ENCODE results near the gene IWS1. TPM values are rescaled to one million over a fixed set of nuclear protein-coding genes. Genes with fewer than 3 reads are reported as not detected.

Gene IWS1
- total RNA-seq, 1 donor from 2014 or later = 48.4 TPM

- Histone ChIP-seq H3K36me3 (ENCODE audit: control insufficient read depth, insufficient read depth, low read length) (no peaks in the 10 kb centered on the region), H3K27me3 (ENCODE audit: control insufficient read depth, insufficient read depth, low read length) (no peaks in the 10 kb centered on the region), H3K4me3 (ENCODE audit: low read depth, low read length) (no peak overlapping the region)
- DNase-seq (ENCODE audit: low read depth) = no peak
- no peak for TF ChIP-seq CTCF (IDR thresholded peaks at IDR 0.05; ENCODE audit: insufficient read depth, low read length, poor library complexity, severe bottlenecking)
These were observed 94.8 kb downstream of the IWS1 start for GRCh38 chr2:127431408-127432023.

Other genes starting within 250 kb of the IWS1 start
- 31.5 and 34.9 TPM in 2 replicates for gene ERCC3, start 232.3 kb downstream of the IWS1 start, total RNA-seq
- 42.2 and 59.4 TPM in 2 replicates for gene MAP3K2, start 138.5 kb downstream of the IWS1 start, total RNA-seq
- gene PROC, start 108.1 kb downstream of the IWS1 start, total RNA-seq = 1.4 and 2.9 TPM in 2 replicates
- 0.50 and 0.62 TPM in 2 replicates for gene MYO7B, start 9.2 kb upstream of the IWS1 start, total RNA-seq
- 0.14 TPM in 1 of 2 replicates, not detected in the other for gene GPR17, start 119.7 kb upstream of the IWS1 start, total RNA-seq
- gene LIMS2, start 149.0 kb upstream of the IWS1 start, total RNA-seq = 2.3 and 4.2 TPM in 2 replicates
- 7.1 and 8.7 TPM in 2 replicates for gene SFT2D3, start 175.0 kb upstream of the IWS1 start, total RNA-seq

Data from kidney epithelial cell (primary cell).